Measurements from ENCODE around the gene OPA1.

OPA1 gene

DNA sequence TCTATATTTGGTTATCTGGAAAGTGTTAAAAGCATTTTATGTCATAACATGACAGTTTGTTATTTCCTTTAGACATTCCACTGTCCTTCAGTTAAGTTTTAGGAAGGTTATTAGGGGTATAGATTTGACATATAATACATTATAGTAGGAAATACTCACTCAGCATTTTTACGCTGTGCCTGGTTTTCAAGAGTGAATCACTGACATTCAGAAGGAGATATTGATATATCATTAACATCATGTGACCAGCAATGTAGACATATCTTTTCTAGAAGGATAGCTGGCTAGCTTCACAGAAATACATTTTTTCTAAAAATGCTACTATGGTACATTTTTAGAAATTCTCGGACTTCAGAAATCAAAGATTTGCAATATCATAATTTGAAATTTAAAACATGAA, 57.6 kb downstream of the OPA1 start:
- DNase-seq, result no peak

DNA sequence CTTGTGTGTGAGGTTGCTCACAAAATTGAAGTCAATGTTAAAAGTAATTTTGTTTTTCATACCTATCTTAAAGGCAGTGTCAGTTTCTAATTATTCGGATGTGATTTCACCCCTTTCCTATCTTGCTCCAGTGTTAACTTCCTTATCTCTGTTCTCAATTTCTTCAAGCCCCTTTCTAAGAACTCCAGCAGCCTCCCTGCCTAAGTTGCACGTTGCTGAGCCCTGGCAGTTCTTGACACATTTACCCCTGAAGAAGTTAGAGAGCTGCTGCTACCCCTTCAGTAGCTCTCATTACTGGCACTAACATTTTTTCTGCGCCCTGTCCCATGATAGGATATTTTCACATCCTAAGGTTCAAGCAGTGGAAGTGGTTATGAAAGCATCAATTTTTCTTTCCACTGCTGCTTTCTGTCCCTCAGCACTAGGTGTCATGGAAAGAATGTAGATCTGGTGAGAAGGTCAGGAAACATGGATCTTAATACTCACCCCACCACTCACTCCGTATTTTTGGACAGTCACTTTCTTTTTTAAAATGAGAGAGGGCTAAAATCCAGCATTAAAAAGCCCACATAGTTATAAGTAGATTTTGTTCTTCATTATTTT, 62.9 kb downstream of the OPA1 start:
- no peak for DNase-seq

DNA sequence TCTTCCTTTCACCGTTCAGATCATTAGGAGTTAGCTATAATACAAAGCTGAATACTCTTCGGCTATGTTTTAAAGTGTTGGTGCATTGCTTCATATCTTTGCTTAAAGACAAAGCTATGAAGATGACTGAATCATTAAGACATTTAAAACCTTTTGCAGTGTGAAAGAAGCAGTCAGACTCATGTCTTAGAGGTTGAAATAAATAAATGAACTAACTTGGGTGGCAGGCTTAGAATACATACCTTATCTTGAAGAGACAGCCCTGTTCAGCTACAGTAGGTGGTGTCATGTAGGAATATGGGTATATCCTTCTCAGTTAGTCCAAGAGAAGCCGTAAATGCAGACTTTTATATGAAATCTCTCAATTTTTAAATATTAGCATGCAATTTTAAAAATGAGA, 63.4 kb downstream of the OPA1 start:
- DNase-seq, result no peak

DNA sequence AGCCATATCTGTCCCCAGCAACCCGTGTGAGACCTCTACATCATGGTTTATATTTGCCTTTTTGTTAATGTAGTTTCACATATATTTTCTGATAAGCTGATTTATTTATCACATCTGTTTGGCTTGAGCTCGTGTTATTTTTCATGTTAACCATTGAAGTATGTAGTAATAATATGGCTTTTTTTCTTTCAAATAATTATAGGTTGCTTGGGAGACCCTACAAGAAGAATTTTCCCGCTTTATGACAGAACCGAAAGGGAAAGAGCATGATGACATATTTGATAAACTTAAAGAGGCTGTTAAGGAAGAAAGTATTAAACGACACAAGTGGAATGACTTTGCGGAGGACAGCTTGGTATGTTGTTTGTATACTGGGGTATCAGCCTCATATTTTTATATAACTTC, 63.9 kb downstream of the OPA1 start:
- no peak for DNase-seq

DNA sequence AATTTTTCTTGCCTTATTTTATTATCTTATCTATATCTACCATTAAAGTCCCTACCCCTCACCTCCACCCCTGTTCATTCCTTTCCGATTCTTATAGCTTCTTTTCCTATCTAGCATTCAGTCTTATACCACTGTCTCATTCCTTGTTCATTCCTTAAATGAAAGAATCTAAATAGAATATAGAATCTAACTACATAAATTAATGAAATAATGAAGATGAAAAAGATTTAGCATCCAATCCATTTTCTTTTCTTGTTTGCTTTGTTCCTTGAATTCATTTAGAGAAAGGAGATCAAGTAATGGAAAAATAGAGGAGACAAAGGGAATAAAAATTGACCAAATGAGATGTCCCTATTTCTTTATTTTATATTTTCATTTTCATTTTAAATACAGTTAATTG, 67.2 kb downstream of the OPA1 start:
- no peak for DNase-seq

DNA sequence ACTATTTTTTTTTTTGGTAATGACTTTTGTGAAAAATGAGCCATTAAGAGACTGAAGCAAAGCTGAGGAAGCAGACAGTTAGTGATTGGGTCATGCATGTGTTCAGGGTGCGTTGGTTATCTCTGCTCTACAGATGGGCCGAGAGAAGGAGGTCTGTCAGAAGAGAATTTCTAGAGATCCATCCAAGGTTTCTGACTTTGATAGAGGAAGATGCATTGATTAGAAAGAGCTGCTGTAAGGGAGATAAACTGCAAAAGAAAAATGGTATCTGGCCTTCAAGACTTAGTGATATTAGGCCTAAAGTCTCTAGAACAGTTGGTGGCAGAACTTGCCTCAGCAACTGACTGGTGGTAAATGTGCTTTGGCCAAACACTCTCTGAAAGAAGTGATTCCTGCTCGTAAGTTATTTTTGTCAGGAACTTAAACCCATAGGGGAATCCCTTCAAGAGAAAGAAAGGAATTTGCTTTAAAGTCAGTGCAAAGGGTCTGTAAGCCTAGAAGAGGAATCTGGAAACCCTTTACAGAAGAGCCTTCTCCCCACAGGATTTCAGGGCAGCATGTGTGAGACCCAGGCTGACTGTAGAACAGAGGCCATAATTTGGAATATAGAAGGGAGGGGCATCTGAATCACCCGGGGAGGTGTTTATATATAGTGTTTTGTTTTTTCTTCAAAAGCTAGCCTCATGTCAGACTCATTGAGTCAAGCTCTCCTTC, 67.8 kb downstream of the OPA1 start:
- no peak for DNase-seq

DNA sequence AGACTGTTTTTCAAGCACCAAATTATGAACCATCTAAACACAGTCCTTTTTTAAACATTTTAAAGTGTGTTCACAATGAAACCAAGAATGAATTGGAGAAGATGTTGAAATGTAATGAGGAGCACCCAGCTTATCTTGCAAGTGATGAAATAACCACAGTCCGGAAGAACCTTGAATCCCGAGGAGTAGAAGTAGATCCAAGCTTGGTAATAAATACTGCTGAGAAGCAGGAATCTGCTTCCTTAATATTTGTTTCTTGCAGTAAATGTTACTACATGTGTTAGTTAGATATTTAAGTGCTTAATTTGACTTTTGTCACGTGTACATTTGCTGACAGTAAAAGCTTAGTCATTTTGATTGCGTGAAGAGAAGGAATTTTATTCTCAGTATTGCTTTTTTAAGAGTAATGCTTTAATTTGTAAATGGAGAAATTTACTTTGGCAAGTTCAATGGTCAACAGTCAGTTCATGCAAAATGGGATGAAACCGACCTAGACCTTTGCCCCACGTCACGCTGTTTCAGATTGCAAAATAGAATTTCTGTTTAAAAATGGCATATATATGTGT, 69.8 kb downstream of the OPA1 start:
- no peak for DNase-seq

DNA sequence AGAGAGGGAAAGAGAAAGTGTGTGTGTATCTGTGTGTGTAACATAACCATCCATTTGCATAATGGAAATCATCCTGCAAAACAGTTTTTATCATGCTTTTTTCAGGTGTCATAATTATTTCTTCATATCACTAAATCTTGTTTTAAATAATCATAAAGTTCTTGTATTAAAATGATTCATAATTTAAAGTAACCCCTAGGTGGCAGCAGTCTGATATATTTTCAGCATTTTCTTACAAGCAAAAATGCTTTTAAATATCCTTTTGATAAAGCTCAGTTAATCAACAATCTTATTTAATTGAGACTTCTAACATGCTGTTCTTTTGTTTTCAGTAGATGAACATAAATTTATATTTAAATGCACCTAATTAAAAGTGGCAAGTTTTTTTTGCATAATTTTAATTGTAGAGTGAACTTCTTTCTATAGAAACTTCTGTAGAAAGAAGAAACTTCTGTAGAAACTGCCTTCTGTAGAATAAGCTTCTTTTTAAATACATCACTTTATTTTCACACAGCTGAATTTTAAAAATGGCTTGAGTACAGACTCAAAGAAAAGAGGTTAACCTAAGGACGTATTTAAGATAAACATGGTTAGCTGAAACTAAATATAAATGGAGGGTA, 72.5 kb downstream of the OPA1 start:
- DNase-seq, result peak; percentile 11 to 51

DNA sequence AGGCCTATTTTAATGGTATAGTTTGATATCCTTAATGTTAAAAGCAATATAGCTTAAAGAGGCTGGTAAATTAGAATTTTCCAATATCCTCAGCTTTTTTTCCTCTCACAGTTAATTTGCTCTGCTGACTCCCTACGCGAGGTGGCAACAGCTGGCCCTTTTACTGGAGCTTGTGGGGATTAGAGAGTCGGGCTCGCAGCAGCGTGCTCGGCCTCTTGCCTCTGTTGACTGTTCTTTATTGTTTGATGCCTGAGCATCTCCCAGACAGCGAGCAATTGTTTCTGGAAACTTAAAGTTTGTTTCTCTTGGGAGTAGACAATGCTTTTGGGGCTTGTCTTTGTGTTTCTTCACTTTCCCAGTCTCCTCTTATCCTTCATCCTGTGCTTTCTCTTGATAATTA, 80.8 kb downstream of the OPA1 start:
- no peak for DNase-seq

DNA sequence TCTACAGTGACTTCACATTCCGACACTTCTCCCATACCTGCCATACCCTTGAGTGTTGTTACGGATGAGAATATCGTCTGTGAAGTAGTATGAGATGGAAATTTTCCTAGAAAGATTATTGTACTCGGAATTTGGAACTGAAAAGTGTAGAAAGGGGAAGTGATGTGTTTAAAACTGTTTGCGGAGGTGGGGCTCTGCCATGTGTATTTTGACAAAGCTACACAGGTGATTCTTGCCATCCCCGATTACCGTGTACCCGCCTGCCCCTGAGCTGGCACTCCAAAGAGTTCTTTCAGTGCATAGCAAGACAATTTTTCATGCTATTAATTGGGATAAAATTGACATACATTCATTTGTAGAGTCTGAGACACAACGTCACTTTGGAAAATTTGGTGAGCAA, 81.7 kb downstream of the OPA1 start:
- DNase-seq, result no peak

DNA sequence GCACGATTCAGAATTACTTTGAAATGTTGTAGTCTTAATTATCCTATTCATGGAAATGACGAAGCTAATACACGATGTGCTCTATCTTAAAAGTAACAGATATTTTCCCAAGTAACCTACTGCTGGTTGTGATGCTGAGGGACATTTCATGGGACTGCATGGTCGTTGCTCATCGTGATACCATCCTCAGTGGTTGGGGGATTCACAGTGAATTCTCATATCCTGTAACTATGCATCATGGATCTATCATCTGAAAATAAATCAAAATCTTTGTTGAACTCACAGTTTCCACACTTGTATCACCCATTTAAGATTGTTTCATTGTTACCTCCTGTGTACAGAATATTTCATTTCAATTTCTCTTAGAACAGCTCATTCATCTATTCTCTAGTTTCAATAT, 84.7 kb downstream of the OPA1 start:
- no peak for DNase-seq

DNA sequence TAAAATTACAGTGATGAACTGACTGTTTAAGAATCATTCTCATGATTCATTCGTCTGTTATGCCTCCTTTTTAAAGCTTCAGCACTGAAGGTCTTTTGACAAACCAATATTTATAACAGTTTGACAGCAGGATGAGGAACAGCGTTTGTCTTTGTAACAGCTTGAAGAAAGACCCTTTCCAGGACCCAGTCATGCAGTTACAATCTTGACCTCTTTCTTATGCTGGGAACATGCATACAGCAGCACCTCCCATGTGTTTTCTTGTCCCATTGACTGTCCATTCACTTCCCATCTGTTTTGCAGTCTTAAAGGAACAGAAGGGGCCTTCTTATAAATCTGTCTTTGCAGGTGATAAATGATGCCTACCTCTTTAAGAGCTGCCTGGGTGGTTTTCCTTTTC, 87.2 kb downstream of the OPA1 start:
- DNase-seq, result no peak

DNA sequence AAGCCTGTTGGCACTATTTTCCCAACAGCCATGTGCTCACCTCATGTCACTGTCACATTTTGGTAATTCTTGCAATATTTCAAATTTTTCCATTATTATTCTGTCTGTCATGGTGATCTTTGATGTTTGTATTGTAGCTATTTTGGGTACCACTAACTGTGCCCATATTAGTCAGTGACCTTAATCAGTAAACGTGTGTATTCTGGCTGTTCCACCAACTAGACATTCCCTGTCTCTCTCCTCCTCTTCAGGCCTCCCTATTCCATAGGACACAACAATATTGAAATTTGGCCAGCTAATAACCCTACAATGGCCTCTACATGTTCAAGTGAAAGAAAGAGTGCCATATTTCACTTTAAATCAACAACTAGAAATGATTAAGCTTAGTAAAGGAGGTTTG, 88.6 kb downstream of the OPA1 start:
- no peak for DNase-seq

DNA sequence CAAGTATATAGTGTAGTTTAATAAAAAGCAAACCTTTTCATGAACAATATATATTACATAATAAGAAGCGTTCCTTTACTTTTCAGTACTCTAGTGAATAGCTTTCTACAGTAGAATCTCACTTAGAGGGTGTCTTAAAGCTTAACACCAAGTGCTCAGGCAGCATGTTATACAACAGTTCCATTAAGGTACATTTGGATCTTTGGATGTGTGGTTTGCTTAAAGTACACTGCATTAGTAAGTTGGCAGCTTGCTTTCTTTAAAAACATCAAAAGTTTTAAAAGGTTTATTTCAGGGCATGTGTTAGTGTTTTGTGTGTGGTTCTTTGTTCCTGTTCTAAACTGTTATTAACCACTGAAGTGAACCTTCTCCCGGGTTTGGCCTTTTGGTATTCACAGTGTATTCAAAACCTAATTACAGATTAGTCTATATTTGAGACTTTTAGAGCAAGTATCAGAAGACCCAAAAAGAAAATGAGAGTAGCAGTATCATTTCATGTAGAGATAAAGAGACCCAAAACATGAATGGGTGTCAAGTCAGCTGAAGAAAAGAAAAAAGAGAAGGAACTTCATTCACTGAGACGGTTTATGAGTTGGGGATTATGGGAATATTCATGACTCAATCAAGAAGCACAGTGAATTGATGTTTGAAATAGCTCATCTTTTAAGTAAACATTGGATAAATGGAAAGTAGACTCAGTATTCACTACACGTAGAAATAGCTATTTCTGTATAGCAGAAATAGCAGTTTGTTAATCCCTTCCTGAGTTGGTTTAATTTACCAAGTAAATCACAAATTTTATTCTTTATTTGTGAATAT, 93.9 kb downstream of the OPA1 start:
- no peak for DNase-seq

DNA sequence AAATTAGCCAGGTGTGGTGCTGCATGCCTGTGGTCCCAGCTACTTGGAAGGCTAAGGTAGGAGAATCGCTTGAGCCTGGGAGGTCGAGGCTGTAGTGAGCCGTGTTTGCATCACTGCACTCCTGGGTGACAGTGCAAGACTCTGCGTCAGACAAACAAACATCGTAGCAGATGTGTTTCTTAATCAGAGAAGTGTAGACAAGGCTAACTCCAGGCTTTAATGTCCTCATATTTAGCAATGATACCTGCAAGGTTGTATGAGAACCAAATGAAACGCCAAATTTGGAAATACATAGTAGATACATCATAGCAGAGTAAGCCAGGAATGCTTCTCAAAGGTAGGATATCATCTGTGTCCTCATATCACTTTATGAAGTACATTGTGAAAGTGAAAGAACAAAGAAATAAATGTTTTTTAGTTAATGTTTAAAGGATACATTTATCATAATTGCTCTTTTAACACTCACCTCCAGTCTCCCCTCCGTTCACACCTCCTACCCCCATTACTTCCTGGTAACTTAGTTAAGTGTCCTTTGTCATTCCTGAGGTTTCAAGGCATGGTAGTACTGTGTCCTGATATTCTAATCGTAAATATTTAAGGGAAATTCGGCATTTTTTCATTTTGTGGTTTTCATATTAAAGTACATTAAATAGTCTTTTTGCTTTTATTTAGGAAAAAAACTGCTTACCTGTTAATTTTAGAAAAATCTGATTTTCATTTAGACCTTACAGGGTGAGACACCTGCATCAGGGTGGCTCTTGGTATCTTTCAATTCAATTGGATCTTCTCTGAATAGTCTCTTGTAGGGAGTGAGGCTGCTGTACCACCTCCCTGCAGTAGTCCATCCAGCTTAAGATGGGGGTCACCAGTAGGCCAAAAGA, 96.1 kb downstream of the OPA1 start:
- no peak for DNase-seq

DNA sequence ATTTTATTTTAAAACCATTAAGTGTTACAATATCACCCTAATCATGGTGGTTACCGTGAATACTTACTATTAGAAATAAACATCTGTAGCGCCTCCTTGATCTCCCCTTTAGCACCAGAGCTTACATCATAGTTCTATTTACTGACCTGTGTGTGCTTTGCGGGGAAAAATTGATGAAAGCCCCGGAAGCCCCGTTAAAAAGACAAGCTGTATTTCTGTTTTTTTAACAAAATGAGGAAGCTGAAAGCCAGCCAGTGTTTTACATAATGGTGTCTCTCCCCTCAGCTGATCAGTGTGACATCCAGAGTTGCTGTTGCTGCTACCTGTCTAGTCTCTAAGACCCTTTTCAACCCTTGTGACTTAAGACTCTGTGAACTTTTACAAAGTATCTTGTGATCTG, 100.8 kb downstream of the OPA1 start:
- peak; percentile 10 to 54 for DNase-seq

DNA sequence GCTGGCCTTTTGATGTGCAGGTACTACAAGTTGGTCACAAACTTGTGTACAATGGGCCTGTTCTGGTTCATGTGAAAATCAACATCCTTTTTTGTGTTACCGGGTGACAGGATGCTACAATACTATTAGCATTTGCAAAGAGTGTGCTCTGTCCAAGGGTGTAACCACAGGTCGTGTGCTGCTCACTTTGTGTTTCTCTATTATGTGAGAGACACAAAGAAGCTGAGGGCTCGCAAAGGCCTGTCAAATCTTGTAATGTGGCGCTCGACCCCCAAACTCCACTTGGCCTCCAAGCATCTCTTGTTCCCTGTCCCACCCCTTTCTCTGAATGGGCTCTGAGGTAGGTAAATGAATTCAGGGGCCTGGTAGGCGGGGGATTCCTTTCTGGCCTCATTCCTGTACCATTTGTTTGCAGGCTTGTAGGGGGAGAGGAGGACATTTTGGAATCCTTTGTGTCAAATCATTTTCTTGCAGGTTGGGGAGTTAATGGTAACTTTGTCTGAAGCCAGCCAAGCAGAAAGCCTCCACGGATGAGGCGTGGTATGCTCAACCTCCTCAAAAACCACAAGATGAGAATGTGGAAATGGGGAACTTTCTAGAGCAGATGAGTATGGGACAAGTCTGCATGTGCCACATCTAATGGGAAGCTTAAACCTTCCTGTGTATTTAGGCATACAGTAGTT, 109.1 kb downstream of the OPA1 start:
- DNase-seq, result peak; percentile 40 to 54

DNA sequence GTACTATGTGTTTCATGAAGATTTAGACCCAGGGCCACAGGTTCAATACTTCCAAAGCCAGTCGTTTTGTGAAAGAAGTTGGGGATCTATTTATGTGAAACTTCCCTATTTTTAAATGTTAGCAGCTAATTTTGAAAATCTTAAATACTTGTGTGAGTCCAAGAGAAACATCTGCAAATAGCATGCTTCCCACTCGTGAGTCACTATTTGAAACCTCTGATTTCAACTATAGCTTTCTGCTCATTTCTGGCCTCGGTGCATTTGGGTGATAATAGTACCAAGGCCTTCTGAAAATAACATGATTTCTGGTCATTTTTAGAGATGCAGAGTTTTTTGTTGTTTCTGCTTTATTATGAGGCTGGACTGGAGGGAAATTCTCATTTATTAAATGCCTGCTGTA, 110.0 kb downstream of the OPA1 start:
- peak in 1 of 2 donors; percentile 6 for DNase-seq

DNA sequence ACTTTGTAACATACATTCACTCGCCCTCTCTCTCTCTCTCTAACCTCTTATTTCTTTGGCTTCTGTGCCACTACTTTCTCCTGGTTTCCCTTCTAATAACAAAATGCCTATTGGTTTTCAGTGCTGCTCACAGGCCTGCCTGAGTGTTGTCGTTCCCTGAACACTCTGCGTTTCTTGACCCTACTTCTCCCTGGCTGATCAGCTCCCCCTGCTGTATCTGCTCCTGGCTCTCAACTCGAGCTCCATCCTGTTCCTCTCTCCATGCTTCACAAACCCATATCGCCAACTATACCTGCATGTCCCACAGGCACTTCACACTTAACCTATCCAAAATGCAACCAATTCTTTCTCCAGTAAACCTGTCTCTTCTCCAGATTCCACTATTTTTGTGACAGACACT, 111.4 kb downstream of the OPA1 start:
- DNase-seq, result no peak

DNA sequence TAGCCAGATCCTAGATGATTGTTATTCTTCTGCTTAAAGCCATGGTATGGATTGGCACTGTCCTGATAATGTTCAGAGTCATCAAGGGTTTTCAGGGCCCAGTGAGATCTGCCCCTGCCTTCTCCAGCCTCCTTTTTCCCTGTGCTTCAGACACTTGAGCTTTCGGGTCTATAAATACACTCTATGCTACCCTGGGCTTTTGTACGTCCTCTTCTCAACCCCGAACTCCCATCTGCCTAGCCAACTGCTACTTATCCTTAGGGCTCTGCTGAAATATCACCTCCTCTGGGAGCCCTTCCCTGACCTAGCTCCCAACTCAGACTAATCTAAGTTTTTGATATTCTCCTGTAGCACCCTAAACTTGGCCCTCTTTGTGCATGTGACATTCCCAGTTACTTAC, 115.3 kb downstream of the OPA1 start:
- no peak for DNase-seq

DNA sequence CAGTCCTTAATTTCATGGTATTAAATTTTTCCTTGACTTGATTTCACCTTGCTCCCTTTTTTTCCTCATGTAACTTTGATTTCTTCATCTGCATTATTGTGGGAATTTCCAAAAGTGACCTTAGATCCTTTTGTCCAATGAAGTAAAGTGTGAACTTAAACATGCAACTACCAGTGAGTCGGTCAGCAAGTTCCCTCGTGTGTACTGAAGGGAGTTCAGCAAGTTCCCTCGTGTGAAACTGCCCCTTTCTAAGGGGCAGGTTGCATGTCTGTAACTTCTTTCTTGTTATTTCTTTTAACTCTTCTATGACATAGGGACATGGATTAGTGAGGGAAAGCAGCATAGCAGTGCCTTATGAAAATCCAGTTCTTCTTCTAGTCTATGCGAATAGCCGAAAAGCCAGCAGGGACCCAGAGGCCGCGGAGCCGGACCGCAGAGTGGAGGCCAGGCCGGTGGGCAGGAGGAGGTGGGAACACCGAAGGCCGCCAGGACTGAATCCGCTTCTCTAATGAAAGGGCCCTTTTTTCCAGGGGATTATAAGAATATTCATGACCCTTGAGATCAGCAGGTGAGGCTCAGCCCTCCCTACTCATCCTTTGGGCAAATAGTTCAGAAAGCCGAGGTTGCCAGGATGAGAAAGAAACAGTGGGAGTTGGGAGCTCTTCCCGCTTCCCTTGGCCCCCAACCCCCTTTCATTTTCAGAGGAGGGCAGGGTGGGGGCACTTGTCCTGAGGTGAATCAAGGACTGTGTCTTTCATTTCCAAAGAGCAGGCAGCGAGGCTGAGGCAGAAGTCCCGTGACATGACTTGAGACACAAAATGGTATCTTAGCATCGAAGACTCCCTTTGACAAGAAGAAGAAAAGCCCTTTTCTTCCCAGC, 117.5 kb downstream of the OPA1 start:
- no peak for DNase-seq
